Activated T-cell treated with anti-CD3 and anti-CD28 coated beads, Interleukin-2, amount 50 U/mL, for 1 hour (primary cell): ENCODE data around the gene NACC2.

Experiments
- DNase-seq: peaks from one replicate; pipeline ENCODE4 v3.0.0-alpha.2; 2020

Gene NACC2

DNA sequence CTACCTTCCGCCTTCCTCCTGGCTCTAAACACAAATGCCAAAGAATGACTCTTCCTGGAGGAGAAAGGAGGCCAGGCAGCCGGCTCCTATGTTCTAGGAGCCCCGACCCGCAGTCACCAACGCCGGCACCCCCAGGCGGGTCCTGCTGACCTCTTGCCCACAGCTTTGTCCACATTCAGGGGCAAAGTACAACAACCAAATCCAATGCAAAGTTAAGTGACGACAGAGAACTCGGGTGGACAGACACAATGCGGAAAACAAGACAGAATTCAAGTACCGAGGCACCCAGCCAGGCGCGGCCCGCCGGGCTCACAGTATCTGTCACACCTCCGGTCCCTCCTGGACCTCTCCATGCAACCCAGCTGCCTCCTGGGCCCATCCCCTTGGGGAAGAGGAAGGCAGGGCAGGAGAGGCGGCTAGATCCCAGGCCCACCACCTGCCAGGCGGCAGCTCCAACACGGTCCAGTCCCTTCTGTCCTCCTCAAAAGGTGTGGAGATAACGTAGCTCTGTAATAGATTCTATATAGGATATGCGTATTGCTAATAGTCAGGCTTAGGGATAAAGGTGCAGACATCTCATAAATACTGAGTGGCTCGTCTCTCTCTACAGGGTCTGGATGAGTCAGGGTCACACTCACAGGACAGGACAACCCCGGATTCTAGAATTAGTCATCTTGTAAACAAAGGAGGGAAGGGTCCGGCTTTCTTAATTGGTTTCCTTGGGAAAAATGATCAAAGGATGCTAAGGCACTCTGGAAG is 87.0 kb downstream of the NACC2 start:
- DNase-seq: no peak

DNA sequence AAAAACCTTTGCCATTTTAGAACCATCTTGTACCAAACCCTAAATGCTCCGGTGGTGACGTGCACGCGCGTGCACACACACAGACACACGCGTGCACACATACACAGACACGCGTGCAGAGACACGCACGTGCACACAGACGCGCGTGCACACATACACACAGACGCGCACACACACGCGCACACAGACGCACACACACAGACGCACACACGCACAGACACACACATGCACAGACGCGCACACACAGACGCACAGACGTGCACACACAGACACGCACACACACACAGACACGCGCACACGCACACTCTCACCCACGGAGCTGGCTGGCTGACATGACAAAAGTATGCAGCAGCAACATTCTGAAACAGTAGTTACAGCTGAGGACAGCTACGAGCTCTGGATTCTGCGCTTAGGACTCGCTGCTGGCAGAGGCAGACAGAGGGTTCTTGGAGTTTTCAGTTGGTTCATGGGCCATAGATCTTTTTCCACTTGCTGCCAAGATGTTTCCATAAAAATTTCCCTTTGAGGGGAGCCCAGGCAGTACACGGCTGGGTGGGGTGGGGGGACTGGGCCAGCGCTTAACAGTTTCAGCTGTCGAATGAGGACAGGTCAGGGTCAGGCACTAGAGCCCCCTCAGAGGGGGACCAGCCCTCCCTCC is 87.7 kb downstream of the NACC2 start:
- DNase-seq: no peak

GRCh38 chr9:136006169-136006568 is 88.9 kb downstream of the NACC2 start:
- no peak for DNase-seq

DNA sequence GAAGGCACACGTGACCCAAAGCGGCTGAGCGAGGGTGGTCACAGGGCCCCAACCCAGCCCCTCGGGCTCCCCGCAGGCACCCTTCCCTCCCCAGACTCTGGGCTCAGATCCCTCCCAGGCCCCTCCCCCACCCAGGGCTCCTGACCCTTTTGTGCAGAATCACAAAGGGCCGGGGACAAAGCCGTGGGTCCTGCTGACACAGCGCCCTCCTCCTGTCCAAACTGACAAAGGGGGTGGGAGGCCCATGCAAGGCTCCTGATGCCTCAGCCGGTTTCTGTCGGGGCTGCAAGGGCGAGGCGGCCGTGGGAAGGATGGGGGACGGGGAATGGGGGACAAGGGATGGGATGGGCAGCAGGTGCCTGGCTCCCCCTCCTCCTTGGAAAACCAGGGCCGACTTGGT is 90.4 kb downstream of the NACC2 start:
- no peak for DNase-seq

DNA sequence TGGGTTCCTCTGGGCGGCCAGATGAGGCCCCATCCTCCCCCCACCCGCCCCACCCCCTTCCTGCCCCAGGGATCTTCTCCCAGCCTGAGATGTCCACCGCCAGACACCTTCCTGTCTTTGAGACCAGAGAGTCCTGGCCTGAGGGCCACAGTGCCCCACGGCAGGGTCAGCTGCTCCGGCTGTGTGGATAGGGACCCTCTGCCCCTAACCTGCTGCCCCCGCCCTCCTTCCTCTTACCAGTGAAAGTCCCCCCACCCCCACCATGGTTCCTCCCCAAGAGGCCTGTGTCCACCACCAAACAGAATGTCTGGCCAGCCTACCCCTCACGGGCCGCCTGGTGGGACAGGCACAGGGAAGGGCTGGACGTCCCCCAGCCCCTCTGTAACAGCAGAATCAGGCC is 90.9 kb downstream of the NACC2 start:
- DNase-seq: no peak

- DNase-seq: no peak
Measured at GRCh38 chr9:136003411-136004218, 91.5 kb downstream of the NACC2 start.

- no peak for DNase-seq
Measured at GRCh38 chr9:136002881-136003280, 92.2 kb downstream of the NACC2 start.

DNA sequence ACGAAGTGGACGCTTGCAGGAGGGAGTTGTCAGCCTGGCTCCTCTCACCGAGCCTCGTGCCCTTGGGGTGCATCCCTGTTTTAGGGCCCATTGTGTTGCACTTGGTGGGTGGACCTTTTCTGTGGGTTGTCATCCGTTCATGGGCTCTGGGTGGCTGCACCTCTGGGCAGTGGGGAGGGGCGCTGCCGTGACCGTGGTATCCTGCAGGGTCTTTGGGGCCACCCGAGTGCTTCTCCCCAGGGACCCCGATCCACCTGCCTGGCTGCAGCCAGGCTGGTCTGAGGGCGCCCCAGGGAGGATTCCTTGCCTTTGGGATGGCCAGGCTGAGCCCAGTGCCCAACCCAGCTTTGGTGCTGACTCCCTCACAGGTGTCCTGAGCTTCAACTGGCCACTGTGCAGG is 92.9 kb downstream of the NACC2 start:
- DNase-seq: no peak

GRCh38 chr9:136001231-136001630 is 93.9 kb downstream of the NACC2 start:
- DNase-seq: no peak

- no peak for DNase-seq
Measured at GRCh38 chr9:135998410-135999071, 96.5 kb downstream of the NACC2 start.

DNA sequence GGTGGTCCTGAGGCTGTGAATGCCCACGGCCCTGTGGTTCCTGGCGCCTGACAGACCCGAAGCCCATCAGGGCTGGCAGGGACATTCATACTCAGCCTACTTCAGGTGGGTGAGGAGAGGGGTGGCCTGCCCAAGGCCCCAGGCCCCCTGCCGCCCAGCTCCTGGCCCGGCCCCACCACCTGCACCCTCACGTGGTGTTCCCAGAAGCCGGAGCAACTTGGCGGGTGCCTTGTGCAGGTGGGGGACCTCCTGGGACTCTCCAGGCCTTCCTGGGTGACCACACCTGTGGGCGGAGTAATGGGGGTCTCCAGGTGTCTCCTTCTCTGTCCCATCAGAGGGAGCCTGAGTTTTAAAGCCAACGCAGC is 97.1 kb downstream of the NACC2 start:
- no peak for DNase-seq

DNA sequence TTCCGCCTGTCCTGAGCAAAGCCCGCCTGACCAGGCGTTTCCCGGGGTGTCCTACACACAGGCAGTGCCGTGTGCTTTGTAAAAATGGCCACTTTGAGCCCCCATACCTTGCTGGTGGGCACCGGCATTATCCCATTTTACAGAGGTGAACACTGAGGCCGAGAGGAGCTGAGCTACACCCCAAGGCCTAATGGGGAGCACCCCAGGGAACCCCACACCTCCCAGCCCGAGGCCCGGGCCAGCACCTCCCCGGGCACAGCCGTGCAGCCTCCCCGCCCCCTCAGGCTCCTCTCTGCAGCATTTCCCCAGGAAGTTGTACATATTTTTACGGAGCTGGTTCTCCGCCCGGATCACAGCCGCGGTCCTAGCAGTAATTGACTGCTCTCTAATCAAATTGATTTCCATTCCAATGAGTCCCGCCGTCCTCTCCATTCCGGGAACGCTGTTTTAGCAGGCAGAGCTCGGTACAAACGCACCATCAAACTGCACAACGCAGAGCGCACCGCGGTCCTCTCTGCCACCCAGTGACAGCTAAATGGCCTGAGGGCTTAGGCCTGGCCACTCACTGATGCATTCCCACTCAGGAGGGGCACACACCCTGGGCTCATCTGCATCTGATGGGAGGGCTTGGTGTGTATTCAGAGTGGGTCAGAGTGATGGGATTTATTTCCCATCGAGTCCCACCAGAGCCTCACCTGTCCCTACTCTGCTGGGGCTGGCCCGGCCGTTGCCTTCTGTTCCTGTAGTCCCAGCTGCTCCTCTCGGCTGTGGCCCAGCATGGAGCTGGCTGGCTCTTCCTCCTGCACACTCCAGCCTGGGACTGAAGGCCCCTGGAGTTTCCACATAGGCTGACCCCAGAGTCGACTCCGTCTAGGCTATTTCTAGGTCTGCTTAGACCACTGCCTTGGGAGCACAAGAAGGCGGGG is 97.7 kb downstream of the NACC2 start:
- DNase-seq: no peak

DNA sequence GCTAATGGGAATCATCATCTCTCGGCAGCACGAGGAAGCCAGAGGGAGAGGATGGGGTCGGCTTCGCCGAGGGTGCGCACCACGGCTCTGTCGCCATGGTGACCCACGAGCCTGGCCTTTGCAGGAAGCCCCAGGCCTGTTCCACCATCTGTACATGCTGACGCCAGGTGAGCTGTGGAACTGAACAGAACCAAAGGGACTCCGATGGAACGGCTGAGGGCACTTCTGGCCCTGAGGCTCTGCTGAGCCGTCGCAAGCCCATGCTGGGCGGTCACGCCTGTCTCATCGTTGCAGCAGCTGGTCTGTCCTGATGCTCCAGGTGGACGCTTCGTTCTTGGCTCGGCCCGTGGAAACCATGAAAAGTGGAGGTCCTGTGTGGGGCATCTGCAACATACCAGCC is 99.3 kb downstream of the NACC2 start:
- no peak for DNase-seq

DNA sequence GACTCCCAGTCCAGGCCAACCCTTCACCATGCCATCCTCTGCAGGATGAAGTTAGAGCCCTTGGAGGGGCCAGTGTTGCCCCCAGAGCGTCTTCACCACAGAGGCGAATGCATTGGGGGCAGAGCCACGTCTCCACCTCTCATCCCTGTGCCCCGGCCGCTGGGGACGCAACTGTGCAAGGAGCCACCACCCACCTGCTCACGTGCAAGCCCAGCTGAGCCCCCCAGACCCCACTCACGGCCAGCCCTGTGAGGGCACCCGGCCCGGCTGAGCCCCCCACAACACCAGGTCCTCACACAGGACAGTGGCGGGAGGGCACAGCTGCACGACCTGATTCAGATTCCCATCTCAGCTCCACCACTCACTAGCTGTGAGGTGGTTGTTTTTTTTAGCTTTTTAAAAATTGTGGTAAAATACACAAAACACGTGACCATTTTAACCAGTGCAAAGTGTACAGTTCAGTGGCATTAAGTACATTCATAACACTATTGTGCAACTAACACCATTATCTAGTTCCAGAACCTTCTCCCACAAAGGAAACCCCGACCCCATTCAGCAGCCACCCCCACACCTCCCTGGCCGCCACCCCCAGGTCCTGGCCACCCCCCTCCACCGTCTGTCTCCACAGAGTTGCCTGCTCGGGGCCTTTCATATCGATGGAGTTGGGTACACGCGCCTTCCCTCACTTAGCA is 100.4 kb downstream of the NACC2 start:
- no peak for DNase-seq

DNA sequence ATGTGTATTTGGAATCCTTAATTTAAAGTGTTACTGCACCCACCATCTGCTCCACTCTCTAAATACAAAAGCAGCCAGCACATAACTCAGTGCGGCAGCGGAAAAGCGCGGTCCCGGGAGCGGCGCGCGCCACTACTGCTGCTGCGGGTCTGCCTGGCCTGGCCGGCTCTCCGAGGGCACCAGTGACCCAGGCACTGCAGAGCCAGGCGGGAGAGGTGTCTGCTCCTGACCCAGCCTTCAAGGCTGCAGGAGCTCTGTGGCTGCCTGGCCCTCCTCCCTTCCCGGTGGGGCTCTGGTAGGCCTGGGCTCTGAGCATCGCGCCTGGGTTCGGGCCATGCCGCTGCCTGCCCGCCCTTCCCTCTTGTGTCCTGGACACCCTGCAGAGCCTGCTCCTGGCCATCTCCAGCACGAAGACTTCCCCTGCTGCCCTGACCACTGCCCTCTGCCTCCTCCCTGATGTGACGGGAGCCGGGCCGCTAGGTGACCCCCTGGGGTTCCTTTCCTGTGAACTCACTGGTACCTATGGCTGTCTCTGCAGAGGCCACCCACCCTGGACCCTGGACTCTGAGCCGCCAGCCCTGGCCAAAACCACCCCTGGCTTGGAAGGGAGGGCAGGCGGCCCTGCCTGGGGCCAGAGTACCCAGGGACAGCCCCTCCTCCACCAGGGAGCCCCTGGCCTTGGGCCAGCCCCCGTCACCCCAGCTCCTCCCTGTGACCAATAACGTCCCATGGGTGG is 101.2 kb downstream of the NACC2 start:
- no peak for DNase-seq

- no peak for DNase-seq
Measured at GRCh38 chr9:135993409-135993742, 101.7 kb downstream of the NACC2 start.

DNA sequence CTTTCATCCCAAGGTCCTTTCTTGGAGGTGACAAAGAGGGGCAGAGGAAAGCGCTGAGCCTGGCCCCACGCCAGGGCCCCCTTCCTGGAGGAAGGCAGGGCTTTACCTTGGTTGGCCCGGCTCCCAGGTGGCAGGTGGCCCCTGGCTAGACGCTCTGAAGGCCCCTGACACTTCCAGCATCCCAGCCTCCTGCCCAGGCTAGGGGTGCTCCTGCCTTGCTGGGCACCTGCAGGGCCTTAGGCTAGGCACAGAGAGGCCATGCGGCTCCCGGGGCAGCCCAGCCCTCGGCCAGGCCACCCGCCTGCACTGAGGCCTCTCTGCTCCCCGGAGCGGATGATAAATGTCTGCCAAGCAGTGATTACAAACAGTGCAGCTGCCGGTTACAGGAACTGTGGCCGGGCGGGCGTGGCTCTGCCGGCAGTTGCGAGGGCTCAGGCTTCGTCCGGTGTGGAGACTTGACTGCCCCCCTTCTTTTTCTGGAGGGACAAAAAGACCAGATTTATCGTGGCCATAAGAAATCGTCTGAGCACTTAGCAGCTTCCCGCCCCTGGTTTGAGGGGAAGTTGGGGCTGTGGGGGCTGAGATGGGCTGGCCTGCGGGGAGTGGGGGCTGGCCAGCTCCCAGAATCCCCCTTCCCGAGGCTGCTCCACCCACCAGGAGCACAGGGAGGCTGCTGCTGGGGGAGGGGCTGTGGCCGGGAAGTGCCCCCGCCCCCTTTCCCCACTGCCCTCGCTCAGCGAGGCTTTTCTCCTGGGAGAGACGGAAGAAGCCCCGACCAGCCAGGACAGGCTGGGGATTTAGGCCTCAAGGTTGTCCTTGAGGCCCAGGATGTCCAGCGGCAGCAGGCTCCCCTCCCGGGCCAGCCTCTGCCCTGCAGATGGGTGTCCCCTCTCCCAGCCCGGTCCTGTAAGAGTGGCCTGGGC is 102.3 kb downstream of the NACC2 start:
- peak; percentile 47 for DNase-seq

- no peak for DNase-seq
Measured at GRCh38 chr9:135991771-135992170, 103.3 kb downstream of the NACC2 start.

GRCh38 chr9:135990468-135991429 is 104.3 kb downstream of the NACC2 start:
- peak; percentile 58 for DNase-seq
